DND-41 (cell line): ENCODE measurements around the gene GNB3.

Experiments used
- CTCF ChIP-seq: IDR thresholded peaks from 2 replicates; pipeline ENCODE4 v1.5.1; 2012; ENCODE audit warnings: borderline replicate concordance, low read length, moderate library complexity, mild to moderate bottlenecking; ENCODE audit not compliant: poor library complexity, severe bottlenecking; ENCODE audit errors: extremely low read depth
- EZH2 ChIP-seq: IDR thresholded peaks from 3 replicates; pipeline ENCODE4 v1.6.1; 2012; ENCODE audit warnings: borderline replicate concordance, low read depth, mild to moderate bottlenecking, moderate library complexity, low read length, inconsistent platforms; ENCODE audit not compliant: severe bottlenecking

DNA sequence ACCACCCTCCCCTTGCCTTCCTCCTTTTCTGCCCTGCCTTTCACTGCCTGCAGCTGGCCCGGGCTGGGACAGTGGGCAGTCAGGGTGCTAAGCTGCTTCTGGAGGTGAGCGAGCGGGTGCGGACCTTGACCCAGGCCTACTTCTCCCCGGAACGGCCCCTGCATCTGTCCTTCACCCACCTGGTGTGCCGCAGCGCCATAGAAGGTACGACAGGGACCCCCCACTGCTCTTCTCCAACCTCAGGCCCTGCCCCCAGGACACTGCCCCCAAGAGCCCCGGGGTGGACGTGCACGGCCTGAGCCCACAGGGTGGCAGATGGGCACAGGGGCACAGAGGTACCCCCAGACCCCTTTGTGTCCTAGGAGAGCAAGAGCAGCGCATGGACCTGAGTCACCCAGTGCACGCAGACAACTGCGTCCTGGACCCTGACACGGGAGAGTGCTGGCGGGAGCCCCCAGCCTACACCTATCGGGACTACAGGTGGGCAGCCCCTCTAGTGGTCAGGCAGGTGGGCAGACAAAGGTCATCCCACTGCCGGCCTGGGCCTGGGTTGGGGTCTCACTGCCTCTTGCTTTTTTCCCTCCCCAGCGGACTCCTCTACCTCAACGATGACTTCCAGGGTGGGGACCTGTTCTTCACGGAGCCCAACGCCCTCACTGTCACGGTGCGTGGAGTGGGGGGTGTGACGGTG is 3.2 kb upstream of the GNB3 start:
- TF ChIP-seq EZH2 (no peak), CTCF (no peak)
